GM21737 (cell line): ENCODE data around the gene HSF4.
"Not testable (repeated sequence)": the region's sequence is repeated elsewhere in the genome, so short reads cannot be mapped to it uniquely, and the experiment has no call there.

Experiments
- ATAC-seq: cut with Tn5 transposase; IDR thresholded peaks from one replicate; pipeline ENCODE4 v1.9.1; 2021; ENCODE audit warnings: mild to moderate bottlenecking, moderate library complexity; ENCODE audit not compliant: unreplicated experiment

The HSF4 gene

GRCh38 chr16:67164599-67165061 is at the start of gene HSF4:
TSS of gene HSF4 (plus strand) at chr16:67164745. CDS start at chr16:67164812, 67 bp downstream.
- ATAC-seq = no peak

- no peak for ATAC-seq
Measured at GRCh38 chr16:67114793-67115192, 49.8 kb upstream of the HSF4 start.

GRCh38 chr16:67115639-67116038 is 48.9 kb upstream of the HSF4 start:
- no peak for ATAC-seq

GRCh38 chr16:67116388-67117311 is 47.9 kb upstream of the HSF4 start:
- ATAC-seq = no peak

- ATAC-seq = no peak
Measured at GRCh38 chr16:67117716-67118115, 46.8 kb upstream of the HSF4 start.

- ATAC-seq = no peak
Measured at GRCh38 chr16:67120025-67120424, 44.5 kb upstream of the HSF4 start.

GRCh38 chr16:67122799-67123198 is 41.7 kb upstream of the HSF4 start:
- not testable (repeated sequence) for ATAC-seq

- no peak for ATAC-seq
Measured at GRCh38 chr16:67128417-67128816, 36.1 kb upstream of the HSF4 start.

GRCh38 chr16:67128887-67129286 is 35.7 kb upstream of the HSF4 start:
- no peak for ATAC-seq

- ATAC-seq = no peak
Measured at GRCh38 chr16:67129422-67129821, 35.1 kb upstream of the HSF4 start.

- ATAC-seq = no peak
Measured at GRCh38 chr16:67137605-67138004, 26.9 kb upstream of the HSF4 start.

- ATAC-seq = no peak
Measured at GRCh38 chr16:67141391-67141790, 23.2 kb upstream of the HSF4 start.

- ATAC-seq = no peak
Measured at GRCh38 chr16:67142342-67142741, 22.2 kb upstream of the HSF4 start.

GRCh38 chr16:67144943-67145342 is 19.6 kb upstream of the HSF4 start:
- ATAC-seq = no peak

- ATAC-seq = no peak
Measured at GRCh38 chr16:67145746-67146145, 18.8 kb upstream of the HSF4 start.

- no peak for ATAC-seq
Measured at GRCh38 chr16:67146523-67147357, 17.8 kb upstream of the HSF4 start.

- no peak for ATAC-seq
Measured at GRCh38 chr16:67147437-67148140, 17.0 kb upstream of the HSF4 start.

- no peak for ATAC-seq
Measured at GRCh38 chr16:67148221-67148620, 16.3 kb upstream of the HSF4 start.

GRCh38 chr16:67148656-67149275 is 15.8 kb upstream of the HSF4 start:
- no peak for ATAC-seq

- ATAC-seq = no peak
Measured at GRCh38 chr16:67149276-67150046, 15.1 kb upstream of the HSF4 start.
